Esophagus (tissue), 2 donors: ENCODE measurements around the gene PPM1H. TPM values are rescaled to one million over a fixed set of nuclear protein-coding genes. Genes with fewer than 3 reads are reported as not detected.
"Not testable (repeated sequence)": the region's sequence is repeated elsewhere in the genome, so short reads cannot be mapped to it uniquely, and the experiment has no call there.

Experiments
- H3K27ac ChIP-seq, 2 donors: one replicate each; pipeline ENCODE4 v1.5.1; 2013; ENCODE audit warnings: low read depth in 2 of 2, mild to moderate bottlenecking in 2 of 2, inconsistent platforms in 1 of 2, low read length in 1 of 2, moderate library complexity in 1 of 2
- H3K27me3 ChIP-seq, 2 donors: one replicate each; pipeline ENCODE4 v1.6.1; 2013; ENCODE audit warnings: low read length in 2 of 2, control low read depth in 1 of 2, mild to moderate bottlenecking in 1 of 2; ENCODE audit not compliant: insufficient read depth in 2 of 2, control insufficient read depth in 1 of 2
- H3K36me3 ChIP-seq, 2 donors: one replicate each; pipeline ENCODE4 v1.6.1; 2013; ENCODE audit warnings: low read length in 1 of 2; ENCODE audit not compliant: control insufficient read depth in 2 of 2, insufficient read depth in 2 of 2
- H3K4me1 ChIP-seq, 2 donors: one replicate each; pipeline ENCODE4 v1.6.1; 2013; ENCODE audit warnings: low read length in 1 of 2; ENCODE audit not compliant: control insufficient read depth in 2 of 2, insufficient read depth in 2 of 2
- H3K4me3 ChIP-seq, 2 donors: one replicate each; pipeline ENCODE4 v1.5.1; 2013; ENCODE audit warnings: low read length in 2 of 2, mild to moderate bottlenecking in 2 of 2, low read depth in 1 of 2, moderate library complexity in 1 of 2
- H3K9me3 ChIP-seq, 2 donors: one replicate each; pipeline ENCODE4 v1.6.1; 2013; ENCODE audit warnings: mild to moderate bottlenecking in 2 of 2, low read depth in 1 of 2, low read length in 1 of 2, moderate library complexity in 1 of 2; ENCODE audit not compliant: control insufficient read depth in 2 of 2, insufficient read depth in 1 of 2
- WGBS, 2 donors: extraction: QIAGEN DNeasy Blood & Tissue Kit; methylation state at CpG; one replicate each; pipeline ENCODE4 v1.1.7; 2013; 5-methylcytosine and 5-hydroxymethylcytosine counted together
- polyA plus RNA-seq, 2 donors: library from polyadenylated mRNA; stranded (reverse); fragments of 200-250 nt; gene quantifications; one replicate each; pipeline ENCODE4 v1.2.3, GENCODE V29; 2013
- donor health status: healthy with polysubstance abuse.
- donor health status: Bipolar disorder and iron deficiency.

The PPM1H gene
- polyA plus RNA-seq, 2 donors = 0.04 to 0.09 TPM

GRCh38 chr12:62668782-62669181 lies 266.2 kb downstream of the PPM1H start:
- H3K27ac ChIP-seq = no peak overlapping the region
- no peaks in the 10 kb centered on the region for H3K4me1 ChIP-seq
- H3K9me3 ChIP-seq = no peaks in the 10 kb centered on the region
- no peak overlapping the region for H3K4me3 ChIP-seq
- no peaks in the 10 kb centered on the region for H3K27me3 ChIP-seq
- 96 to 98% methylated on average over 3 of the region's 3 CpGs for WGBS, 2 donors
- H3K36me3 ChIP-seq = no peaks in the 10 kb centered on the region

DNA sequence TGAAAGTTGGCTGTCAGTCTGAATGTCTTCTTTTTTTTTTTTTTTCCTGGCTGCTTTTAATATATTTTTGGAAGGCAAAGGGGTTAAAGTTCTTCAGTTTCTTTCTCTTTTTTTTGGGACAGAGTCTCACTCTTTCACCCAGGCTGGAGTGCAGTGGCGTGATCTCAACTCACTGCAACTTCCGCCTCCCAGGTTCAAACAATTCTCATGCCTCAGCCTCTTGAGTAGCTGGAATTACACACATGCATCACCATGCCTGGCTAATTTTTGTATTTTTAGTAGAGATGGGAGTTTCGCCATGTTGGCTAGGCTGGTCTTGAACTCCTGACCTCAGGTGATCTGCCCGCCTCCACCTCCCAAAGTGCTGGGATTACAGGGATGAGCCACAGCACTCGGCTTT lies 270.0 kb downstream of the PPM1H start:
- not testable (repeated sequence) for H3K9me3 ChIP-seq, H3K4me1 ChIP-seq, H3K27ac ChIP-seq, H3K36me3 ChIP-seq, H3K4me3 ChIP-seq, H3K27me3 ChIP-seq
- WGBS, 2 donors = 91 to 92% methylated on average over 5 of the region's 5 CpGs

- 50 to 66% methylated on average over 2 of the region's 2 CpGs for WGBS, 2 donors
- Histone ChIP-seq H3K9me3 (no peaks in the 10 kb centered on the region), H3K36me3 (no peaks in the 10 kb centered on the region), H3K4me3 (no peak overlapping the region), H3K27ac (no peak overlapping the region), H3K27me3 (no peaks in the 10 kb centered on the region), H3K4me1 (no peaks in the 10 kb centered on the region)
Measured at GRCh38 chr12:62660756-62661155, 274.2 kb downstream of the PPM1H start.

GRCh38 chr12:62659453-62660295 lies 275.3 kb downstream of the PPM1H start:
- Histone ChIP-seq H3K4me1 (no peaks in the 10 kb centered on the region), H3K27me3 (no peaks in the 10 kb centered on the region), H3K9me3 (no peaks in the 10 kb centered on the region), H3K27ac (no peak overlapping the region), H3K36me3 (no peaks in the 10 kb centered on the region), H3K4me3 (no peak overlapping the region)
- WGBS, 2 donors = 72 to 80% methylated on average over 3 of the region's 3 CpGs

GRCh38 chr12:62658910-62659309 lies 276.0 kb downstream of the PPM1H start:
- H3K4me1 ChIP-seq = no peaks in the 10 kb centered on the region
- no peak overlapping the region for H3K4me3 ChIP-seq
- 82 to 87% methylated on average over 7 of the region's 7 CpGs for WGBS, 2 donors
- no peak overlapping the region for H3K27ac ChIP-seq
- H3K36me3 ChIP-seq = no peaks in the 10 kb centered on the region
- no peaks in the 10 kb centered on the region for H3K27me3 ChIP-seq
- no peaks in the 10 kb centered on the region for H3K9me3 ChIP-seq

- WGBS, 2 donors = 90% methylated on average over 1 of the region's 1 CpG
- Histone ChIP-seq H3K36me3 (no peaks in the 10 kb centered on the region), H3K4me1 (no peaks in the 10 kb centered on the region), H3K27ac (no peak overlapping the region), H3K4me3 (no peak overlapping the region), H3K27me3 (no peaks in the 10 kb centered on the region), H3K9me3 (no peaks in the 10 kb centered on the region)
Measured at GRCh38 chr12:62657363-62657632, 277.7 kb downstream of the PPM1H start.

GRCh38 chr12:62656591-62657362 lies 278.2 kb downstream of the PPM1H start:
- Histone ChIP-seq H3K4me3 (no peak overlapping the region), H3K27ac (no peak overlapping the region), H3K36me3 (no peaks in the 10 kb centered on the region), H3K9me3 (no peaks in the 10 kb centered on the region), H3K4me1 (no peaks in the 10 kb centered on the region), H3K27me3 (no peaks in the 10 kb centered on the region)
- 86 to 88% methylated on average over 6 of the region's 6 CpGs for WGBS, 2 donors

GRCh38 chr12:62655666-62656151 lies 279.2 kb downstream of the PPM1H start:
- Histone ChIP-seq H3K27me3 (no peaks in the 10 kb centered on the region), H3K36me3 (no peaks in the 10 kb centered on the region), H3K9me3 (no peaks in the 10 kb centered on the region), H3K4me3 (no peak overlapping the region), H3K27ac (no peak overlapping the region), H3K4me1 (no peaks in the 10 kb centered on the region)
- 84 to 91% methylated on average over 8 of the region's 8 CpGs for WGBS, 2 donors

DNA sequence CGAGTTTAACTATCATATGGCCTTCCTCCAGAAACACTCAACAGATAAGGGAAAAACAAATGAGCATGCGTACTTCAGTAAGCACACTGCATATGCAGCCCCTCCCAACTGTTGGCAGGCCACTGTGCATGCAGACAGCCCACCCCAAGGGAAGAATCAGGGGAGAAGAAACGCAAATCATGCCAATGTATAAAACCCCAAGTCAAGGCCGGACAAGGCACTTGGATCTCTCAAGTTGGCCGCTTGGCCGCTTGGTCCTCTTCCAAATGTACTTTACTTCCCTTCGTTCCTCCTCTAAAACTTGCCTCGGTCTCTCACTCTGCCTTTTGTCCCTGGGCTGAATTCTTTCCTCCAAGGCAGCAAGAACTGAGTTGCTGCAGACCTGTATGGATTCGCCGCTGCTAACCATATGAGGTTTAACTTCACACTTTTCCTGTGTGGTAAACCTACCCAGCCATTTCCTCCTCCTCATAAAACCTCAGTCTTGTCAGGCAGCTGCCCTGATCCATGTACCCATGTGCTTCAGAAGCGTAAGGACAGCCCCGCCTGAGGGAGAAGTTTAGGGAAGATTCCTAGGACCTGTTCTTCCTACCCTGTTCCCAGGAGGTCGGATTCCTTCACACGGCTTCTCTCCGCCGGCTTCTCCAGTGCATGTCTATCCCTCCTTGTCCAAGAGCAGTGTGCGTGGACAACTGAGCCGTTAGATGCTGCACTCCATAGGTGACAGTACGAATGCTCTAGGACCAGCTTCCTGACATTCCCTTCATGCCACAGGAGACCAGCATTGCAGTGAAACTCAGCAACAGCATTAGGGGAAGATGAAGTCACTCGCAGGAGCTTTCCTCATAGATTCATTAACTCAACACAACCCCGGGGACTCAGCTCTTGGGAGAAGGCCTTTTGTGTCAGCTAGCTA lies 280.4 kb downstream of the PPM1H start:
- no peaks in the 10 kb centered on the region for H3K36me3 ChIP-seq
- WGBS, 2 donors = 86 to 92% methylated on average over 21 of the region's 21 CpGs
- H3K9me3 ChIP-seq = no peaks in the 10 kb centered on the region
- H3K27me3 ChIP-seq = no peaks in the 10 kb centered on the region
- H3K4me3 ChIP-seq = no peak overlapping the region
- no peaks in the 10 kb centered on the region for H3K4me1 ChIP-seq
- no peak overlapping the region for H3K27ac ChIP-seq
